SH-SY5Y (cell line): ENCODE results near the gene PRR14L.

Experiments
- GATA2 ChIP-seq: IDR thresholded peaks from 2 replicates; pipeline ENCODE4 v1.6.1; 2011; ENCODE audit warnings: mild to moderate bottlenecking, low read depth, low read length
- GATA3 ChIP-seq: IDR thresholded peaks from 2 replicates; pipeline ENCODE4 v1.6.1; 2011; ENCODE audit warnings: low read depth, mild to moderate bottlenecking, low read length, moderate library complexity

Gene PRR14L

GRCh38 chr22:31749636-31750364 is at the start of gene PRR14L:
Gene PRR14L, minus strand, starts transcription at chr22:31750132. Its CDS starts 11,272 bp downstream, at chr22:31738860.
- no peak for TF ChIP-seq GATA3
- no peak; the same call in 1 of the 2 replicates for TF ChIP-seq GATA2

DNA sequence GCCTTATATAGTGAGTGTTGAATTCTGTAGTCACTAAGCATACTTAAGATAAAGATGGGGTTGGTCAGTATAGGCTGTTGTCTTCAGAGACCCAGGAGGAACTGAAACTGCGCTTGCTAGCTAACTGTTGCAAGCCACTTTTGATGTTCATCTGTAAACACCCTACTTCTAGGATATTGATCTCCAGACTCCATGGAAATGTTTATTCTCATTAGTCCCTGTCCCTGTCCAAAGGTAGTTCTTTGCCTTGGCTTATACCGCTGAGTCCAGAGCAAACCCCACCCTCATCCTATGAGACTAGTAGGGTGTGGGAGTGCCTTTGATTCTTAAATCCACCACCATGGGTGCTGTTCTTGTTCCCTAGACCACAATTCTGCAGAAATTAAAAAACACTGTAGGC is 40.3 kb upstream of the PRR14L start:
- TF ChIP-seq GATA3 (no peak), GATA2 (no peak)

DNA sequence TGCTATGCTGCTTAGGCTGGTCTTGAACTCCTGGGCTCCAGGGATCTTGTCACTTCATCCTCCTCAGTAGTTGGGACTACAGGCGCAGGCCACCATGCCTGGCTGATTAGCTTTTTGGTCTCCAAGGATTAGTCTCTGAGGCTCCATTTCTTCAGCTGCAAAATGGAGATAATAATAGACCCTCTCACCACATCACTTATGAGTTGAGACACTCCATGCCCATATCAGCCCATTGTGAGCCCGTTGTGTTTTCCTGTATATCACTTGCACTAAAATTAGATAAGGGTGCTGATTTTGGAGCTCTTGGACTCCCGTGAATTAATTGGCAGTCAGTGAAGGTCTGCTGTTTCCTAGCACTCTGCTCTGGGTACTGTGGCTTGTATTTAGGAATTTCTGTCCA is 39.9 kb upstream of the PRR14L start:
- TF ChIP-seq GATA3 = no peak

- TF ChIP-seq GATA3 (no peak), GATA2 (no peak)
These were observed 26.3 kb upstream of the PRR14L start for GRCh38 chr22:31776231-31776630.

DNA sequence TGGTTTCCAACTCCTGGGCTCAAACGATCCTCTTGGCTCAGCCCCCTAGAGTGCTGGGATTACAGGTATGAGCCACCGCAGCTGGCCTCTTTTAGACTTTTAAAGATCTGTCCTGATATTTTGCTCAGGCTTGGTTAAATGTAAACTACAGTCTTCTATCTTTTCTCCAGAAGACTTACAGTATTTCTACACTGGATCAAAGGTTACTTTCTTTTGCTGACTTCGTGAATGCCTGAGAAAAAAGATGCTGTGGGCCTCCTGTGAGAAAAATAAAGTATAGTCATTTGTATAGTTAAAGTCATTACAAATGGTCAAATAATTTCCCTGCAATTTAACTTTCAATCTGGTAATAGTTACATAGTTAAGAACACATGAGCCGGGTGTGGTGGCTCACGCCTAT is 23.5 kb upstream of the PRR14L start:
- TF ChIP-seq GATA2 = no peak
- no peak for TF ChIP-seq GATA3

GRCh38 chr22:31768422-31769059 is 18.6 kb upstream of the PRR14L start:
- TF ChIP-seq GATA2 (no peak), GATA3 (no peak)

DNA sequence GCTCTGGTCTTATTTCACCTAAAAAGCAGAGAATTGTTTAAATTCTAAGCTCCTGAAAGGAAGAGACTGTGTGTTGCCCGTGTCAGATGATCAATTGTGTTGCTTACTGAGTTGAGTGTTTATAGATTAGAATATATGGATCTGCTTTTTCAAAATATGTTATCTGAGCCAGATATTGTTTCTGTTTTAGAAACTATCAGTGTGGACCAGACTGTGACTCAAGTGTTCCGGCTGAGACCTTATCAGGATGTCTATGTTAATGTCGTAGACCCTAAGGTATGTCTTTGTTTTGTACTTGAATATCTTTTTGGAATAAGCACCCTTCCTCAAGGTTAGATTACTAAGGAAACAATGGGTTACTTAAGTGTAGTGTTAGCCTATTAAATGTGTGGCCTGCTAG is 14.9 kb upstream of the PRR14L start:
- TF ChIP-seq GATA3 (no peak), GATA2 (no peak)

- TF ChIP-seq GATA2 (0 out of 2 replicates have a peak, but pooled peaks have one; percentile 13), GATA3 (no peak)
These were observed 7.3 kb upstream of the PRR14L start for GRCh38 chr22:31757265-31757664.

GRCh38 chr22:31754813-31755212 is 4.9 kb upstream of the PRR14L start:
- no peak for TF ChIP-seq GATA3
- TF ChIP-seq GATA2 = no peak

DNA sequence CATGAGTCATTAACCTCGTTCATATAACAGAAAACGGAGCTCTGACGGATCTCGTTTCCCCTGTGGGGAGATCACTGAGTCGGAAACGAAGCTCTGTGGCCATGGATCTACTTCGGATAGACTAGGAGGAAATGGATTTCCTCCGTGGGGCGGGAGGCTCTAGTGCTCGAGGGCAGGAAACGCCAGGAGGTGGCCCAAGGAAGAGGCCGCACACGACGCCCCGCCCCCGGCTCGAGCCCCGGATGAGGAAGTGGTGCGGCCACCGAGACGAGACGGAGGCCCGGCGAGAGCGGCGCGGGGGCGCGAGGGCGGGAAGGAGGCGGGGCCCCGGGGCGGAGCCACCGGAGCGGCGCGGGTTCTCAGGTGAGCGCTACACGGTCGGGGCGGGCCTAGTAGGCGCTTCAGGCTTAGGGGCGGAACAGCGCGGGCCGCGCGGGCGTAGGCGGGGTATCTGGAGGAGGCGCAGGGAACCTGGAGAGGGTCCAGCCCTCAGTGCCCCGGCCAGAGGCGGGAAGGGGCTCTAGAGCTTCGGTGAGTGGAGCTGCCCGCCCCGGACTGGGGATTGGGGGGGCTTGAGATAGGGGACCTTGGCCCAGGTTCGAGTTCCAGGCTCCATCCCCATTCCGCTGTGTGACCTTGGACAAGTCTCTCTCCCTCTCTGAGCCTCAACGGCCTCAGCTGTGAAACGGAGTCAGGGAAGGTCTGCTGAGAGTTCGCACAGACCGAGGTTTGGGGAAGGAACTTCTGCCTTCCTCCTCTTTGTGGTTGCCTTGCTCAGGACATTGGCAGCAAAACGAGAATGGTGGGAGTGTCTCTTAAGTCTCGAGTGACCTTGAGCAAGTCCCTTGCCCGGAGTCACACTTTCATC is 3.9 kb upstream of the PRR14L start, which contains the start of gene DEPDC5:
Gene DEPDC5, plus strand, starts transcription at position 386 of the 868 bp plus-strand sequence. CDS start 903 bp downstream, outside the sequence.
- TF ChIP-seq GATA3 (no peak), GATA2 (no peak)

- TF ChIP-seq GATA3 (no peak), GATA2 (no peak)
These were observed 3.2 kb upstream of the PRR14L start for GRCh38 chr22:31753005-31753633.

- TF ChIP-seq GATA3 (no peak), GATA2 (no peak)
These were observed 2.3 kb upstream of the PRR14L start for GRCh38 chr22:31752096-31752847.
